Left ventricle myocardium inferior (tissue), 1 donor: ENCODE measurements around the gene CACNG6. TPM values are rescaled to one million over a fixed set of nuclear protein-coding genes. Genes with fewer than 3 reads are reported as not detected.

Source experiments
- DNase-seq: peaks from one replicate; pipeline ENCODE4 v3.0.0-alpha.2; 2020
- H3K27ac ChIP-seq: fragments of 200-600 bp; replicated peaks from 2 replicates; pipeline ENCODE4 v1.8.0; 2021
- H3K27me3 ChIP-seq: fragments of 200-600 bp; 2 replicates; pipeline ENCODE4 v1.8.0; 2021; ENCODE audit warnings: low read depth
- H3K36me3 ChIP-seq: fragments of 200-600 bp; 2 replicates; pipeline ENCODE4 v1.8.0; 2021
- H3K4me1 ChIP-seq: fragments of 200-600 bp; 2 replicates; pipeline ENCODE4 v1.8.0; 2021
- H3K4me3 ChIP-seq: fragments of 200-600 bp; 2 replicates; pipeline ENCODE4 v1.8.0; 2021; ENCODE audit warnings: mild to moderate bottlenecking, moderate library complexity
- H3K9me3 ChIP-seq: fragments of 200-600 bp; replicated peaks from 2 replicates; pipeline ENCODE4 v1.8.0; 2021
- intact Hi-C: fragments of 100-400 bp; cut with micrococcal nuclease; formaldehyde crosslinking; loops from one replicate; pipeline ENCODE4 v1.11.0; 2022
- total RNA-seq: library from RNA; stranded (reverse); fragmentation: NEBNext Ultra II Directional; extraction: Animal tissue kit (Norgen Biotek cat#: 25700); gene quantifications from one replicate; pipeline ENCODE4 v1.2.1, GENCODE V29; 2021
- TF ChIP-seq, protein P1 (sequence below): fragments of 200-600 bp; IDR thresholded peaks from 2 replicates; pipeline ENCODE4 v1.8.0; 2021; ENCODE audit warnings: antibody characterized with exemption, mild to moderate bottlenecking, borderline replicate concordance
- donor health status: DM: no; HTN: yes; CAD: no; lungs with severe emphysema.

The CACNG6 gene
- total RNA-seq, 1 donor from 2014 or later: not detected

DNA sequence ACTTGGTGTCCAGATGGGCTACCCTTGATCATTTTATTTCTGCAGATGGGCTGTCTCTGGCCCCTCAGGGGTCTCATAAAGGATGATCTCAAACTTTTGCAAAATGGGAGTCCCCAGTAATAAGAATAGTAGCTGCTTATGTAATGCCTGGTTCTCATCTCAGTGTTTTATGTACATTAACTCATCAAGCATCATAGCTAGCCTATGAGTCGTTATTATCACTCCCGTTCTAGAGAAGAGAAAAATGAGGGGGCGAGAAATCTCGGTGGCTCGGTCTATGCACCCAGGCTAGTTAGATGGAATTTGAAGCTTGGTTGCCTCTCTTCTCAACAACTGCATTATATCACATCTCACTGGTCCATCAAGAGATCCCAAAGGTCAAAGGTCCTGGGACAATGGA, 3.4 kb downstream of the CACNG6 start:
- intact Hi-C loops: no loop called here
- no peaks in the 10 kb centered on the region for H3K9me3 ChIP-seq
- DNase-seq: no peak
- H3K4me3 ChIP-seq: no peak overlapping the region
- H3K27me3 ChIP-seq: peaks cover 92% of the 10 kb centered on the region
- H3K4me1 ChIP-seq: peaks cover 6% of the 10 kb centered on the region
- no peaks in the 10 kb centered on the region for H3K36me3 ChIP-seq
- TF ChIP-seq, protein P1, sequence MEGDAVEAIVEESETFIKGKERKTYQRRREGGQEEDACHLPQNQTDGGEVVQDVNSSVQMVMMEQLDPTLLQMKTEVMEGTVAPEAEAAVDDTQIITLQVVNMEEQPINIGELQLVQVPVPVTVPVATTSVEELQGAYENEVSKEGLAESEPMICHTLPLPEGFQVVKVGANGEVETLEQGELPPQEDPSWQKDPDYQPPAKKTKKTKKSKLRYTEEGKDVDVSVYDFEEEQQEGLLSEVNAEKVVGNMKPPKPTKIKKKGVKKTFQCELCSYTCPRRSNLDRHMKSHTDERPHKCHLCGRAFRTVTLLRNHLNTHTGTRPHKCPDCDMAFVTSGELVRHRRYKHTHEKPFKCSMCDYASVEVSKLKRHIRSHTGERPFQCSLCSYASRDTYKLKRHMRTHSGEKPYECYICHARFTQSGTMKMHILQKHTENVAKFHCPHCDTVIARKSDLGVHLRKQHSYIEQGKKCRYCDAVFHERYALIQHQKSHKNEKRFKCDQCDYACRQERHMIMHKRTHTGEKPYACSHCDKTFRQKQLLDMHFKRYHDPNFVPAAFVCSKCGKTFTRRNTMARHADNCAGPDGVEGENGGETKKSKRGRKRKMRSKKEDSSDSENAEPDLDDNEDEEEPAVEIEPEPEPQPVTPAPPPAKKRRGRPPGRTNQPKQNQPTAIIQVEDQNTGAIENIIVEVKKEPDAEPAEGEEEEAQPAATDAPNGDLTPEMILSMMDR: no peak
- no peak overlapping the region for H3K27ac ChIP-seq

DNA sequence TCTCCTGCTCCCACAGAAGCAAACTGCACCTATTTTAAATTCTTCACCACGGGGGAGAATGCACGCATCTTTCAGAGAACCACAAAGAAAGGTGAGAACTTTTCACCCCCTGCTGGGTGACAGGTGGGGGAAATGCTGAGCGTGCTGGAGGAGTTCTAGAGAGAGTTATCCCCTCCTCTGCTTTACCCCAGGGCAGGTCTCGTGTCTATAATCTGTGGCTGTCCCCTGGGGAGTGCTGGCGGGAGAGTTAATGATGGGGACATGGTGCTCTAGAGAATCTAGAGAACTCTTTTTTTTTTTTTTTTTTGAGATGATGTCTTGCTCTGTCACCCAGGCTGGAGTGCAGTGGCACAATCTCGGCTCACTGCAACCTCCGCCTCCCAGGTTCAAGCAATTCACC, 6.8 kb downstream of the CACNG6 start:
- Histone ChIP-seq H3K4me1 (no peaks in the 10 kb centered on the region), H3K36me3 (no peaks in the 10 kb centered on the region), H3K9me3 (no peaks in the 10 kb centered on the region), H3K4me3 (no peak overlapping the region), H3K27ac (no peak overlapping the region), H3K27me3 (peaks cover 100% of the 10 kb centered on the region)
- no peak for DNase-seq
- TF ChIP-seq, protein P1: no peak
- intact Hi-C loops: no loop called here

DNA sequence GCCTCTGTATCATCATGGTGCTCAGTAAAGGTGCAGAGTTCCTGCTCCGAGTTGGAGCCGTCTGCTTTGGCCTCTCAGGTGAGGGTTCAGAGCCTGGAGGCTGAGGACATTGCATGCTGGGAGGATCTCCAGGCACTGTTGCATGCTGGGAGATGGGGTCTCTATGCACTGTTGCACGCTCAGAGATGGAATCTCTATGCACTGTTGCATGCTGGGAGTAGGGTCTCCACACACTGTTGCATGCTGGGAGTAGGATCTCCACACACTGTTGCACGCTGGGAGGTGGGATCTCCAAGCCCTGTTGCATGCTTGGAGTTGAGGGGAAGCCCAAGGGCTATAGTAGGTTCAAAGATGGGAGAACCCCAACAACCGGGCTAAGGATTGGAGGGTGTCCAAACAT, 8.3 kb downstream of the CACNG6 start:
- DNase-seq: no peak
- Histone ChIP-seq H3K36me3 (no peaks in the 10 kb centered on the region), H3K4me3 (no peak overlapping the region), H3K27me3 (peaks cover 98% of the 10 kb centered on the region), H3K27ac (no peak overlapping the region), H3K4me1 (no peaks in the 10 kb centered on the region), H3K9me3 (no peaks in the 10 kb centered on the region)
- TF ChIP-seq, protein P1: no peak
- intact Hi-C loops: no loop called here

DNA sequence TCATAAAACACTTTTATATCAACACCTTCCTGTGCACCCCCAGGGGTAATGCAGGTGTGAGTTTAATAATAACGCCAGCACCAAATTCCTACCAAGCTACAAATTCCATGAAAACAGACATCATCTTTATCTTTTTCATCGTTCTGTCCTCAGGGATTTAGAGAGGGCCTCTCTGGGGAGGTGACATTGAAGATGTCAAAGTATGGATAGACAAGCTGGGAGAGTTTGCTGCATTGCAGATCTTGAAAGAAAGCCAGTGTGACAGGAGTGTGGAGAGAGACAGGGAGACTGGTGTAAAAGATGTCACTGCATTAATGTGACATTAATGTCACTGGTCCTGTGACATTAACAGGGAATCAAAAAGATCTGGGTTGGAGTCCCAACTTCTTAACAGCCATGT, 10.1 kb downstream of the CACNG6 start:
- H3K27ac ChIP-seq: no peak overlapping the region
- intact Hi-C loops: no loop called here
- no peaks in the 10 kb centered on the region for H3K4me1 ChIP-seq
- TF ChIP-seq, protein P1: no peak
- H3K9me3 ChIP-seq: no peaks in the 10 kb centered on the region
- H3K36me3 ChIP-seq: no peaks in the 10 kb centered on the region
- peaks cover 97% of the 10 kb centered on the region for H3K27me3 ChIP-seq
- DNase-seq: no peak
- H3K4me3 ChIP-seq: no peak overlapping the region

DNA sequence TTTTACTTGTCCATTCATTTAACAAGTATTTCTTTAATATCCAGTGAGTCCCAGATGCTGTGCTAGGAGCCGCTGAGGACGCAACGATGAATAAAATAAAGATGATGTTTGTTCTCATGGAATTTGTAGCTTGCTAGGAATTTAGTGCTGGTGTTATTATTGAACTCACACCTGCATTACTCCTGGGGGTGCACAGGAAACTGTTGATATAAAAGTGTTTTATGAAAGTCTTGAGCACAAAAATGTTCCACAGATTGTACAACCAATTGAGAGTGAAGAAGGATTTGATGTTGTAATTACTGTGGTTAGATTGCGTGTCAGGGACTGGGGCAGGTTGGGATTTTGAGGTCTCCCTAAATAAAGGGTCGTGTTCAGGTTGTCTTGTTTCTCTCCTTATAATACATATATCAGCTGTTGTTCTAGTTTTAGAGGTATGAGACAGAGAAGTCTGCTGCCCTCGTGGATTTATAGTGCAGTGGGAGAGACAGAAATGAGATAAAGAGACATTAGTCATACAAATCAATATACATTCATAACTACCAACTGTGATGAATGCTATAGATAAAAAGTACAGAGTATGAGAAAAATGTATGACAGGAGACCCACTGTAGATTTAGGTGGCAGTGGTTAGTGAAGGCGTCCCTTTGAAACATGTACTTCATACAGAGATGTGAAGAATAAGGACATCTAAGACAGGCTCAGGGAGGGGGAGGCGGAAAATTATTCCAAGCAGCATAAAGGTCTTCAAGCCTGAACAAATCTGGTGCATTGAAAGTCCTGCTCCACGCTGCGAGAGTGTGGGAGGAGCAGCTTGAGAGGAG, 11.3 kb downstream of the CACNG6 start:
- intact Hi-C loops: no loop called here
- DNase-seq: no peak
- Histone ChIP-seq H3K27ac (no peak overlapping the region), H3K4me1 (no peaks in the 10 kb centered on the region), H3K27me3 (peaks cover 96% of the 10 kb centered on the region), H3K36me3 (no peaks in the 10 kb centered on the region), H3K4me3 (no peak overlapping the region), H3K9me3 (no peaks in the 10 kb centered on the region)
- TF ChIP-seq, protein P1: no peak
